RPMI7951 (cell line): ENCODE measurements around the gene MYADM. TPM values are rescaled to one million over a fixed set of nuclear protein-coding genes. Genes with fewer than 3 reads are reported as not detected.
"Not testable (repeated sequence)": the region's sequence is repeated elsewhere in the genome, so short reads cannot be mapped to it uniquely, and the experiment has no call there.

ENCODE experiments used
- DNase-seq: peaks from one replicate; pipeline ENCODE4 v3.0.0-alpha.2; 2012; ENCODE audit warnings: low read depth
- total RNA-seq: library from RNA; depleted of rRNA; stranded (reverse); fragments of >200 nt; shearing (Covaris generic); gene quantifications from 2 replicates; pipeline ENCODE4 v1.2.3, GENCODE V29; 2014; rRNA removed

MYADM gene
- 26.7 and 43.0 TPM in 2 replicates for total RNA-seq

GRCh38 chr19:53867225-53868090 is at the start of gene MYADM:
Gene MYADM, plus strand, starts transcription at chr19:53867883. Its CDS starts 5,647 bp downstream, at chr19:53873530.
- DNase-seq = peak; percentile 99

GRCh38 chr19:53818756-53819155 is 48.9 kb upstream of the MYADM start:
- DNase-seq = no peak

GRCh38 chr19:53819861-53820260 is 47.8 kb upstream of the MYADM start:
- DNase-seq = no peak

GRCh38 chr19:53823380-53824120 is 44.1 kb upstream of the MYADM start:
- no peak for DNase-seq

- no peak for DNase-seq
Observed at GRCh38 chr19:53824134-53824611, 43.5 kb upstream of the MYADM start, which contains the start of gene NLRP12. Gene NLRP12, minus strand, starts transcription at chr19:53824314. Its CDS starts 140 bp downstream, at chr19:53824174.

GRCh38 chr19:53826876-53827275 is 40.8 kb upstream of the MYADM start:
- no peak for DNase-seq

GRCh38 chr19:53828531-53828930 is 39.2 kb upstream of the MYADM start:
- DNase-seq = no peak

GRCh38 chr19:53832861-53833260 is 34.8 kb upstream of the MYADM start:
- not testable (repeated sequence) for DNase-seq

- DNase-seq = not testable (repeated sequence)
Observed at GRCh38 chr19:53838446-53838845, 29.2 kb upstream of the MYADM start.

- not testable (repeated sequence) for DNase-seq
Observed at GRCh38 chr19:53840241-53840640, 27.4 kb upstream of the MYADM start.

- DNase-seq = peak; percentile 90
Observed at GRCh38 chr19:53840914-53841313, 26.8 kb upstream of the MYADM start.

- no peak for DNase-seq
Observed at GRCh38 chr19:53844849-53845246, 22.8 kb upstream of the MYADM start.

- no peak for DNase-seq
Observed at GRCh38 chr19:53847555-53847954, 20.1 kb upstream of the MYADM start.

- peak; percentile 89 for DNase-seq
Observed at GRCh38 chr19:53849237-53849676, 18.4 kb upstream of the MYADM start.

GRCh38 chr19:53853707-53854106 is 14.0 kb upstream of the MYADM start:
- DNase-seq = no peak

GRCh38 chr19:53864308-53864836 is 3.3 kb upstream of the MYADM start:
- no peak for DNase-seq

- no peak for DNase-seq
Observed at GRCh38 chr19:53865523-53865917, 2.2 kb upstream of the MYADM start.

GRCh38 chr19:53865918-53866864 is 1.5 kb upstream of the MYADM start:
- DNase-seq = peak; percentile 77

GRCh38 chr19:53866865-53867224 is 838 bp upstream of the MYADM start:
- DNase-seq = no peak

- peak; percentile 79 for DNase-seq
Observed at GRCh38 chr19:53868091-53868891, 608 bp downstream of the MYADM start.
